ENCODE results near the gene FOCAD. TPM values are rescaled to one million over a fixed set of nuclear protein-coding genes. Genes with fewer than 3 reads are reported as not detected.

The FOCAD gene
- total RNA-seq, 1 donor from 2014 or later: 48.2 TPM

DNA sequence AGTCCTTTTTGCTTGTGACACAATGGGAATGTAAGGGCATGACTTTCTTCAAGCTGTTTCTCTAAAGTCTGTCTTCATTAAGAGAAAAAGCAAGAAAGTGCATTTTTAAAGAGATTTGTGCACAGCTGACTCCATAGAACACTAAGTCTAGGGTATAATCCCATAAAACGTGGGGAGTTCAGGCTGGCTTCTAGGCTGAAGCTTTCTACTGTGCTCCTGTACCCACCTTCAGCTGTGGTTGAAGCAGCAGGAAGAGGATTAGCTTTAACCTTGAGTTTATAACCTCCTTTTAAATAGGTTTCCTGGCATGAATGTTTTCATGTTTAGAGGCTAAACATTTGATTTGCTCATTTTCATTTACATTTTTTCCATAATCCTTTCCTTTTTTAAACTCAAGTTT, 220.9 kb downstream of the FOCAD start:
- H3K27me3 ChIP-seq (ENCODE audit: insufficient read depth, low read length): no peaks in the 10 kb centered on the region
- H4K20me1 ChIP-seq (ENCODE audit: insufficient read depth, low read length): no peaks in the 10 kb centered on the region
- no peaks in the 10 kb centered on the region for H3K79me2 ChIP-seq (ENCODE audit: insufficient read depth, low read length)
- H3K36me3 Mint-ChIP-seq (ENCODE audit: low read depth, unreplicated experiment): peaks cover 3% of the 10 kb centered on the region
- H3K9ac ChIP-seq (ENCODE audit: low read length): no peak overlapping the region
- peaks cover 3% of the 10 kb centered on the region for H3K4me1 Mint-ChIP-seq (ENCODE audit: low read depth, unreplicated experiment)
- no peaks in the 10 kb centered on the region for H3K9me3 ChIP-seq (ENCODE audit: insufficient read depth, low read depth, low read length)
- H3K27me3 Mint-ChIP-seq (ENCODE audit: low read depth, unreplicated experiment): no peaks in the 10 kb centered on the region
- TF ChIP-seq, protein P1, sequence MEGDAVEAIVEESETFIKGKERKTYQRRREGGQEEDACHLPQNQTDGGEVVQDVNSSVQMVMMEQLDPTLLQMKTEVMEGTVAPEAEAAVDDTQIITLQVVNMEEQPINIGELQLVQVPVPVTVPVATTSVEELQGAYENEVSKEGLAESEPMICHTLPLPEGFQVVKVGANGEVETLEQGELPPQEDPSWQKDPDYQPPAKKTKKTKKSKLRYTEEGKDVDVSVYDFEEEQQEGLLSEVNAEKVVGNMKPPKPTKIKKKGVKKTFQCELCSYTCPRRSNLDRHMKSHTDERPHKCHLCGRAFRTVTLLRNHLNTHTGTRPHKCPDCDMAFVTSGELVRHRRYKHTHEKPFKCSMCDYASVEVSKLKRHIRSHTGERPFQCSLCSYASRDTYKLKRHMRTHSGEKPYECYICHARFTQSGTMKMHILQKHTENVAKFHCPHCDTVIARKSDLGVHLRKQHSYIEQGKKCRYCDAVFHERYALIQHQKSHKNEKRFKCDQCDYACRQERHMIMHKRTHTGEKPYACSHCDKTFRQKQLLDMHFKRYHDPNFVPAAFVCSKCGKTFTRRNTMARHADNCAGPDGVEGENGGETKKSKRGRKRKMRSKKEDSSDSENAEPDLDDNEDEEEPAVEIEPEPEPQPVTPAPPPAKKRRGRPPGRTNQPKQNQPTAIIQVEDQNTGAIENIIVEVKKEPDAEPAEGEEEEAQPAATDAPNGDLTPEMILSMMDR (IDR thresholded peaks at IDR 0.05; ENCODE audit: insufficient read depth, low read depth, low read length): no peak
- no peak for TF ChIP-seq EZH2 (IDR thresholded peaks at IDR 0.05; ENCODE audit: insufficient read depth, low read length)
- no peak overlapping the region for H3K4me3 Mint-ChIP-seq (ENCODE audit: unreplicated experiment)
- no peak for FAIRE-seq
- no peak for DNase-seq (ENCODE audit: low read depth)
- no peak overlapping the region for H3K27ac Mint-ChIP-seq (ENCODE audit: unreplicated experiment)
- no peak overlapping the region for H2AFZ ChIP-seq (ENCODE audit: low read depth, low read length)
- H3K4me1 ChIP-seq (ENCODE audit: insufficient read depth, low read length): no peaks in the 10 kb centered on the region
- H3K4me2 ChIP-seq (ENCODE audit: low read length): no peak overlapping the region
- no peak overlapping the region for H3K4me3 ChIP-seq (ENCODE audit: insufficient read depth, low read depth, low read length)
- H3K27ac ChIP-seq (ENCODE audit: low read depth, low read length): no peak overlapping the region
- no peaks in the 10 kb centered on the region for H3K9me3 Mint-ChIP-seq (ENCODE audit: unreplicated experiment)
- H3K36me3 ChIP-seq (ENCODE audit: insufficient read depth, low read length): peaks cover 7% of the 10 kb centered on the region

- Histone ChIP-seq H3K36me3 (ENCODE audit: insufficient read depth, low read length) (peaks cover 7% of the 10 kb centered on the region), H3K4me2 (ENCODE audit: low read length) (no peak overlapping the region), H3K4me1 (ENCODE audit: insufficient read depth, low read length) (no peaks in the 10 kb centered on the region), H3K9me3 (ENCODE audit: insufficient read depth, low read depth, low read length) (no peaks in the 10 kb centered on the region), H4K20me1 (ENCODE audit: insufficient read depth, low read length) (no peaks in the 10 kb centered on the region), H2AFZ (ENCODE audit: low read depth, low read length) (no peak overlapping the region), H3K27me3 (ENCODE audit: insufficient read depth, low read length) (no peaks in the 10 kb centered on the region), H3K9ac (ENCODE audit: low read length) (no peak overlapping the region), H3K4me3 (ENCODE audit: insufficient read depth, low read depth, low read length) (no peak overlapping the region), H3K79me2 (ENCODE audit: insufficient read depth, low read length) (no peaks in the 10 kb centered on the region), H3K27ac (ENCODE audit: low read depth, low read length) (no peak overlapping the region)
- Mint-ChIP-seq H3K9me3 (ENCODE audit: unreplicated experiment) (no peaks in the 10 kb centered on the region), H3K4me3 (ENCODE audit: unreplicated experiment) (no peak overlapping the region), H3K27me3 (ENCODE audit: low read depth, unreplicated experiment) (no peaks in the 10 kb centered on the region), H3K36me3 (ENCODE audit: low read depth, unreplicated experiment) (peaks cover 5% of the 10 kb centered on the region), H3K4me1 (ENCODE audit: low read depth, unreplicated experiment) (no peaks in the 10 kb centered on the region), H3K27ac (ENCODE audit: unreplicated experiment) (no peak overlapping the region)
- no peak for TF ChIP-seq EZH2 (IDR thresholded peaks at IDR 0.05; ENCODE audit: insufficient read depth, low read length)
- TF ChIP-seq, protein P1 (IDR thresholded peaks at IDR 0.05; ENCODE audit: insufficient read depth, low read depth, low read length): no peak
- FAIRE-seq: no peak
- DNase-seq (ENCODE audit: low read depth): no peak
These were observed 222.3 kb downstream of the FOCAD start for GRCh38 chr9:20906326-20906725.

- no peak overlapping the region for H3K4me3 Mint-ChIP-seq (ENCODE audit: unreplicated experiment)
- H3K4me1 Mint-ChIP-seq (ENCODE audit: low read depth, unreplicated experiment): no peaks in the 10 kb centered on the region
- no peak overlapping the region for H2AFZ ChIP-seq (ENCODE audit: low read depth, low read length)
- no peak for DNase-seq (ENCODE audit: low read depth)
- peaks cover 7% of the 10 kb centered on the region for H3K36me3 ChIP-seq (ENCODE audit: insufficient read depth, low read length)
- H3K9ac ChIP-seq (ENCODE audit: low read length): no peak overlapping the region
- no peaks in the 10 kb centered on the region for H3K27me3 ChIP-seq (ENCODE audit: insufficient read depth, low read length)
- H3K4me2 ChIP-seq (ENCODE audit: low read length): no peak overlapping the region
- H4K20me1 ChIP-seq (ENCODE audit: insufficient read depth, low read length): no peaks in the 10 kb centered on the region
- no peak overlapping the region for H3K27ac Mint-ChIP-seq (ENCODE audit: unreplicated experiment)
- H3K4me3 ChIP-seq (ENCODE audit: insufficient read depth, low read depth, low read length): no peak overlapping the region
- FAIRE-seq: no peak
- H3K27ac ChIP-seq (ENCODE audit: low read depth, low read length): no peak overlapping the region
- peaks cover 8% of the 10 kb centered on the region for H3K36me3 Mint-ChIP-seq (ENCODE audit: low read depth, unreplicated experiment)
- H3K4me1 ChIP-seq (ENCODE audit: insufficient read depth, low read length): no peaks in the 10 kb centered on the region
- H3K27me3 Mint-ChIP-seq (ENCODE audit: low read depth, unreplicated experiment): no peaks in the 10 kb centered on the region
- TF ChIP-seq, protein P1 (IDR thresholded peaks at IDR 0.05; ENCODE audit: insufficient read depth, low read depth, low read length): no peak
- TF ChIP-seq EZH2 (IDR thresholded peaks at IDR 0.05; ENCODE audit: insufficient read depth, low read length): no peak
- no peaks in the 10 kb centered on the region for H3K9me3 ChIP-seq (ENCODE audit: insufficient read depth, low read depth, low read length)
- H3K79me2 ChIP-seq (ENCODE audit: insufficient read depth, low read length): no peaks in the 10 kb centered on the region
- H3K9me3 Mint-ChIP-seq (ENCODE audit: unreplicated experiment): no peaks in the 10 kb centered on the region
These were observed 224.4 kb downstream of the FOCAD start for GRCh38 chr9:20908461-20908860.
